NCI-H2171 (cell line): ENCODE data around the gene FCHSD2.
"Not testable (repeated sequence)": the region's sequence is repeated elsewhere in the genome, so short reads cannot be mapped to it uniquely, and the experiment has no call there.

Source experiments
- DNase-seq: peaks from one replicate; lab custom pipeline; 2025; lab: John Stamatoyannopoulos, UW

The FCHSD2 gene

GRCh38 chr11:73123892-73124291 lies 18.2 kb downstream of the FCHSD2 start:
- DNase-seq: not testable (repeated sequence)

GRCh38 chr11:73121692-73122091 lies 20.4 kb downstream of the FCHSD2 start:
- no peak for DNase-seq

GRCh38 chr11:73117071-73117470 lies 25.0 kb downstream of the FCHSD2 start:
- no peak for DNase-seq

- DNase-seq: no peak
These were observed 25.5 kb downstream of the FCHSD2 start for GRCh38 chr11:73116636-73117035.

GRCh38 chr11:73114835-73115220 lies 27.3 kb downstream of the FCHSD2 start:
- no peak for DNase-seq

- DNase-seq: no peak
These were observed 27.8 kb downstream of the FCHSD2 start for GRCh38 chr11:73114110-73114834.

- DNase-seq: no peak
These were observed 28.7 kb downstream of the FCHSD2 start for GRCh38 chr11:73113426-73113825.

GRCh38 chr11:73107597-73107996 lies 34.5 kb downstream of the FCHSD2 start:
- no peak for DNase-seq

- no peak for DNase-seq
These were observed 35.8 kb downstream of the FCHSD2 start for GRCh38 chr11:73106347-73106746.

- no peak for DNase-seq
These were observed 41.5 kb downstream of the FCHSD2 start for GRCh38 chr11:73100578-73100977.

- no peak for DNase-seq
These were observed 42.4 kb downstream of the FCHSD2 start for GRCh38 chr11:73099512-73100266.

- no peak for DNase-seq
These were observed 46.5 kb downstream of the FCHSD2 start for GRCh38 chr11:73095613-73096012.

- DNase-seq: no peak
These were observed 50.4 kb downstream of the FCHSD2 start for GRCh38 chr11:73091521-73092305.

GRCh38 chr11:73087730-73088129 lies 54.4 kb downstream of the FCHSD2 start:
- DNase-seq: no peak

- no peak for DNase-seq
These were observed 56.8 kb downstream of the FCHSD2 start for GRCh38 chr11:73085189-73085875.

GRCh38 chr11:73078631-73079030 lies 63.5 kb downstream of the FCHSD2 start:
- no peak for DNase-seq

- DNase-seq: no peak
These were observed 64.7 kb downstream of the FCHSD2 start for GRCh38 chr11:73077454-73077853.

- no peak for DNase-seq
These were observed 67.8 kb downstream of the FCHSD2 start for GRCh38 chr11:73074319-73074718.

GRCh38 chr11:73072935-73073481 lies 69.1 kb downstream of the FCHSD2 start:
- DNase-seq: no peak

- no peak for DNase-seq
These were observed 71.5 kb downstream of the FCHSD2 start for GRCh38 chr11:73070653-73071052.

- not testable (repeated sequence) for DNase-seq
These were observed 80.2 kb downstream of the FCHSD2 start for GRCh38 chr11:73061857-73062424.
